SK-N-MC (cell line): ENCODE data around the gene TARBP2.

Source experiments
- EZH2 ChIP-seq: fragments of 200-600 bp; sonication (generic); IDR thresholded peaks from one replicate; pipeline ENCODE4 v1.6.1; 2017; ENCODE audit warnings: antibody characterized with exemption
- POLR2AphosphoS5 ChIP-seq: IDR thresholded peaks from 2 replicates; pipeline ENCODE4 v1.6.1; 2012; ENCODE audit warnings: mild to moderate bottlenecking, low read depth, low read length, borderline replicate concordance

- TF ChIP-seq EZH2 (no peak), POLR2AphosphoS5 (no peak)
Measured at GRCh38 chr12:53468282-53468681, 32.8 kb upstream of the TARBP2 start.
